ENCODE measurements around the gene DPYSL5.

Gene DPYSL5

GRCh38 chr2:26807788-26808460, 40.0 kb upstream of the DPYSL5 start:
- no peak for DNase-seq

GRCh38 chr2:26809211-26809610, 38.7 kb upstream of the DPYSL5 start:
- Histone ChIP-seq H3K79me2 (ENCODE audit: insufficient read depth, low read length) (no peaks in the 10 kb centered on the region), H3K36me3 (ENCODE audit: insufficient read depth, low read length) (no peaks in the 10 kb centered on the region), H2AFZ (ENCODE audit: low read depth, low read length) (no peak overlapping the region), H3K9me3 (ENCODE audit: insufficient read depth, low read length, severe bottlenecking) (no peaks in the 10 kb centered on the region), H3K27ac (ENCODE audit: low read length) (no peak overlapping the region), H3K4me2 (ENCODE audit: insufficient read depth, low read length) (no peak overlapping the region), H3K4me1 (ENCODE audit: insufficient read depth, low read length) (no peaks in the 10 kb centered on the region), H3K9ac (ENCODE audit: low read depth, low read length) (no peak overlapping the region), H4K20me1 (ENCODE audit: insufficient read depth, low read length) (no peaks in the 10 kb centered on the region), H3K27me3 (ENCODE audit: insufficient read depth, low read length, poor library complexity) (no peaks in the 10 kb centered on the region), H3K4me3 (ENCODE audit: low read depth in 1 of 2, low read length in 2 of 2) (no peak overlapping the region)
- ATAC-seq (ENCODE audit: insufficient read depth, low read depth) (no peak), DNase-seq (no peak)
- TF ChIP-seq CTCF (IDR thresholded peaks at IDR 0.05; ENCODE audit: borderline replicate concordance, extremely low read depth, low read length, poor library complexity, severe bottlenecking) (no peak), EZH2 (IDR thresholded peaks at IDR 0.05; ENCODE audit: borderline replicate concordance, low read depth, low read length, severe bottlenecking) (no peak)

More at GRCh38 chr2:26807788-26808460, 40.0 kb upstream of the DPYSL5 start:
- no peaks in the 10 kb centered on the region for H3K9me3 ChIP-seq (ENCODE audit: insufficient read depth, low read length, severe bottlenecking)
- no peak overlapping the region for H3K9ac ChIP-seq (ENCODE audit: low read depth, low read length)
- no peaks in the 10 kb centered on the region for H3K79me2 ChIP-seq (ENCODE audit: insufficient read depth, low read length)
- no peaks in the 10 kb centered on the region for H4K20me1 ChIP-seq (ENCODE audit: insufficient read depth, low read length)
- H3K36me3 ChIP-seq (ENCODE audit: insufficient read depth, low read length), result no peaks in the 10 kb centered on the region
- no peak overlapping the region for H2AFZ ChIP-seq (ENCODE audit: low read depth, low read length)
- ATAC-seq (ENCODE audit: insufficient read depth, low read depth), result no peak
- TF ChIP-seq EZH2 (IDR thresholded peaks at IDR 0.05; ENCODE audit: borderline replicate concordance, low read depth, low read length, severe bottlenecking) (no peak), CTCF (IDR thresholded peaks at IDR 0.05; ENCODE audit: borderline replicate concordance, extremely low read depth, low read length, poor library complexity, severe bottlenecking) (no peak)
- no peak overlapping the region for H3K27ac ChIP-seq (ENCODE audit: low read length)
- H3K4me3 ChIP-seq (ENCODE audit: low read depth in 1 of 2, low read length in 2 of 2), result no peak overlapping the region
- H3K4me2 ChIP-seq (ENCODE audit: insufficient read depth, low read length), result no peak overlapping the region
- no peaks in the 10 kb centered on the region for H3K4me1 ChIP-seq (ENCODE audit: insufficient read depth, low read length)
- H3K27me3 ChIP-seq (ENCODE audit: insufficient read depth, low read length, poor library complexity), result no peaks in the 10 kb centered on the region

- no peak overlapping the region for H3K4me2 ChIP-seq (ENCODE audit: insufficient read depth, low read length)
- DNase-seq, result no peak
- TF ChIP-seq EZH2 (IDR thresholded peaks at IDR 0.05; ENCODE audit: borderline replicate concordance, low read depth, low read length, severe bottlenecking) (no peak), CTCF (IDR thresholded peaks at IDR 0.05; ENCODE audit: borderline replicate concordance, extremely low read depth, low read length, poor library complexity, severe bottlenecking) (no peak)
Measured at GRCh38 chr2:26809876-26810577, 37.9 kb upstream of the DPYSL5 start.

More at GRCh38 chr2:26809876-26810577, 37.9 kb upstream of the DPYSL5 start:
- Histone ChIP-seq H4K20me1 (ENCODE audit: insufficient read depth, low read length) (no peaks in the 10 kb centered on the region), H3K27ac (ENCODE audit: low read length) (no peak overlapping the region), H3K4me3 (ENCODE audit: low read depth in 1 of 2, low read length in 2 of 2) (no peak overlapping the region), H3K9me3 (ENCODE audit: insufficient read depth, low read length, severe bottlenecking) (no peaks in the 10 kb centered on the region), H2AFZ (ENCODE audit: low read depth, low read length) (no peak overlapping the region), H3K27me3 (ENCODE audit: insufficient read depth, low read length, poor library complexity) (no peaks in the 10 kb centered on the region), H3K36me3 (ENCODE audit: insufficient read depth, low read length) (no peaks in the 10 kb centered on the region), H3K4me1 (ENCODE audit: insufficient read depth, low read length) (no peaks in the 10 kb centered on the region), H3K79me2 (ENCODE audit: insufficient read depth, low read length) (no peaks in the 10 kb centered on the region), H3K9ac (ENCODE audit: low read depth, low read length) (no peak overlapping the region)
- peak; percentile 72 for ATAC-seq (ENCODE audit: insufficient read depth, low read depth)

Data from DND-41 (cell line).